K562 (cell line): ENCODE results near the gene CBX4.
A peak's percentile ranks its signal among the peaks of the same experiment; 100 is the strongest.

Source experiments
- CBFB ChIP-seq: sonication (generic); formaldehyde crosslinking; IDR thresholded peaks from 2 replicates; pipeline ENCODE4 v1.4.0; 2020; ENCODE audit warnings: mild to moderate bottlenecking, missing genetic modification reagents
- CTCF ChIP-seq, 3 experiments: IDR thresholded peaks in 2 of 3; conservative IDR thresholded peaks in 1 of 3; 2 replicates each; pipeline ENCODE4 v1.5.1; 2011 to 2012; ENCODE audit warnings: low read length in 3 of 3, mild to moderate bottlenecking in 3 of 3, control low read depth in 2 of 3, improper control_type of control experiment in 1 of 3, inconsistent platforms in 1 of 3, low read depth in 1 of 3, mixed read lengths in 1 of 3, moderate library complexity in 1 of 3; ENCODE audit not compliant: insufficient read depth in 2 of 3
- ESRRA ChIP-seq: fragments of 450-650 bp; IDR thresholded peaks from 2 replicates; pipeline ENCODE4 v1.6.1; 2014; ENCODE audit warnings: low read depth, mild to moderate bottlenecking, moderate library complexity, borderline replicate concordance
- FOXP4 ChIP-seq: sonication (generic); formaldehyde crosslinking; IDR thresholded peaks from 2 replicates; pipeline ENCODE4 v1.8.0; 2022; ENCODE audit warnings: mild to moderate bottlenecking, missing genetic modification reagents, borderline replicate concordance
- JUN ChIP-seq, 2 experiments: sonication (generic) in 1 of 2; formaldehyde crosslinking in 1 of 2; IDR thresholded peaks; 2 replicates each; pipeline versions ENCODE4 v1.6.1 to v1.8.0; 2012 to 2022; ENCODE audit warnings: borderline replicate concordance in 2 of 2, mild to moderate bottlenecking in 2 of 2, improper control_type of control experiment in 1 of 2, low read depth in 1 of 2, low read length in 1 of 2, missing genetic modification reagents in 1 of 2
- MAFF ChIP-seq: IDR thresholded peaks from 2 replicates; pipeline ENCODE4 v1.6.1; 2012; ENCODE audit warnings: low read length, improper control_type of control experiment
- MCM7 ChIP-seq, 2 experiments: fragments of 450-650 bp; IDR thresholded peaks; 2 replicates each; pipeline ENCODE4 v1.6.1; 2016 to 2018
- NR2F6 ChIP-seq: fragments of 450-650 bp; formaldehyde crosslinking; IDR thresholded peaks from 2 replicates; pipeline ENCODE4 v1.4.0; 2020; ENCODE audit warnings: mild to moderate bottlenecking
- U2AF1 ChIP-seq: fragments of 200-400 bp; formaldehyde crosslinking; optimal IDR thresholded peaks from 2 replicates; pipeline ENCODE3; 2017; ENCODE audit warnings: mild to moderate bottlenecking, low read depth, low read length, moderate library complexity
- USF1 ChIP-seq: sonication (generic); formaldehyde crosslinking; IDR thresholded peaks from 2 replicates; pipeline ENCODE4 v1.9.0; 2022; ENCODE audit warnings: mild to moderate bottlenecking, missing genetic modification reagents

- no peak for TF ChIP-seq ESRRA
- no peak for TF ChIP-seq MCM7 (IDR thresholded peaks at IDR 0.05)
- no peak for TF ChIP-seq MAFF
- TF ChIP-seq FOXP4: peak; percentile 64; the same call in 1 of the 2 replicates
- no peak for TF ChIP-seq USF1 (CRISPR knock-in tag)
- TF ChIP-seq NR2F6 (CRISPR knock-in tag): no peak
- TF ChIP-seq CBFB: no peak
- no peak for TF ChIP-seq JUN (IDR thresholded peaks at IDR 0.05; ENCODE audit: borderline replicate concordance, low read depth, low read length)
- no peak for TF ChIP-seq JUN (CRISPR knock-in tag; IDR thresholded peaks at IDR 0.05; ENCODE audit: borderline replicate concordance)
- TF ChIP-seq U2AF1: no peak
- peak in 2 of 3 experiments; percentile 16 to 25; a peak in 2 of 6 replicates for TF ChIP-seq CTCF (IDR thresholded peaks at IDR 0.05 in 2 of 3, conservative IDR thresholded peaks at IDR 0.05 in 1 of 3; ENCODE audit: insufficient read depth in 2 of 3, low read depth in 1 of 3, low read length in 3 of 3)
Measured at GRCh38 chr17:79835470-79835899, 3.8 kb downstream of the CBX4 start.
